Glomerular visceral epithelial cell (primary cell): Measurements from ENCODE around the gene SLC30A3.
"Not testable (repeated sequence)": the region's sequence is repeated elsewhere in the genome, so short reads cannot be mapped to it uniquely, and the experiment has no call there.

Experiments
- DNase-seq: peaks from one replicate; pipeline ENCODE4 v3.0.0-alpha.2; 2016; ENCODE audit errors: extremely low spot score

The SLC30A3 gene, protein sequence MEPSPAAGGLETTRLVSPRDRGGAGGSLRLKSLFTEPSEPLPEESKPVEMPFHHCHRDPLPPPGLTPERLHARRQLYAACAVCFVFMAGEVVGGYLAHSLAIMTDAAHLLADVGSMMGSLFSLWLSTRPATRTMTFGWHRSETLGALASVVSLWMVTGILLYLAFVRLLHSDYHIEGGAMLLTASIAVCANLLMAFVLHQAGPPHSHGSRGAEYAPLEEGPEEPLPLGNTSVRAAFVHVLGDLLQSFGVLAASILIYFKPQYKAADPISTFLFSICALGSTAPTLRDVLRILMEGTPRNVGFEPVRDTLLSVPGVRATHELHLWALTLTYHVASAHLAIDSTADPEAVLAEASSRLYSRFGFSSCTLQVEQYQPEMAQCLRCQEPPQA

GRCh38 chr2:27262379-27263286, at the start of gene SLC30A3:
Gene SLC30A3 (minus strand): TSS chr2:27263047. CDS start chr2:27262906, 141 bp downstream.
- peak; percentile 33 for DNase-seq

GRCh38 chr2:27312152-27312551, 49.3 kb upstream of the SLC30A3 start:
- no peak for DNase-seq

GRCh38 chr2:27309651-27310050, 46.8 kb upstream of the SLC30A3 start:
- no peak for DNase-seq

- DNase-seq, result no peak
Observed at GRCh38 chr2:27308359-27308881, 45.6 kb upstream of the SLC30A3 start, which contains the start of gene UCN. Gene UCN (minus strand): TSS chr2:27308445. CDS start chr2:27307895, 550 bp downstream.

DNA sequence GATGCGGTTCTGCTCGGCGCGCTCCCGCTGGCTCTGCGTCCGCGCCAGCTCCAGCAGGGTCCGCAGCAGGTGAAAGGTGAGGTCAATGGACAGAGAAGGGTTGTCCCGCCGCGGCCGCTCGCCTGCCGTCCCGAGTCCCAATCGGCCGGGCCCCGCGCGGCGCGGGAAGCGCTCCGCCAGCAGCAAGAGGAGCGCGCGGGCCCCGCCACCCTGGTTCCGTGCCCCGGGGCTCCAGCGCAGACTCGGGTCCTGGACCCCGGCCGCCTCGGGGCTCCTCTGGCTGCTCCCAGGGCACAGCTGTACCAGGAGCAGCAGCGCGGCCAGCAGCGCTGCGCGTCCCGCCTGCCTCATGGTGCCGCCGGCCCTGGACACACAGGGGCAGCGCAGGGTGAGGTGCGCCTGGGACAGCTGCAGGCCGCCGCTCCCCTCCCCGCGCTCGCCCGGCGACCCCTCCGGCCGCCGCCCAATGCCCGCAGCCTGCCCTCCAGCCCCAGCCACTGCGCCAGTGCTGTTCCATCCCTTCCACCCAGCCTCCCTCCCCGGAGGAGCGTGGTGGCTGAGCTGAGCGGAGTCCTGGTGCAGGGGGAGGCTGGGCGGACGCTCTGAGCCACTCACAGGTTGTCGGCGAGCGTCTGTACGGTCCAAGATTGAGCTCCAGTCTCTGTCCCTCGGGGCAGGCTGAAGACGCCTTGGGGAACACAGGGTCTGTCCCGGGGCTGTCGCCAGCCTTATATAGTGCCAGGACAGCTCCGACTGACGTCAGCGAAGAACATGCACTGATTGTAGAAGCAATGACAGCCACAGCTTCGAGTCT, 44.9 kb upstream of the SLC30A3 start:
- no peak for DNase-seq

GRCh38 chr2:27307287-27307544, 44.4 kb upstream of the SLC30A3 start:
- no peak for DNase-seq

GRCh38 chr2:27306573-27307286, 43.9 kb upstream of the SLC30A3 start:
- no peak for DNase-seq

DNA sequence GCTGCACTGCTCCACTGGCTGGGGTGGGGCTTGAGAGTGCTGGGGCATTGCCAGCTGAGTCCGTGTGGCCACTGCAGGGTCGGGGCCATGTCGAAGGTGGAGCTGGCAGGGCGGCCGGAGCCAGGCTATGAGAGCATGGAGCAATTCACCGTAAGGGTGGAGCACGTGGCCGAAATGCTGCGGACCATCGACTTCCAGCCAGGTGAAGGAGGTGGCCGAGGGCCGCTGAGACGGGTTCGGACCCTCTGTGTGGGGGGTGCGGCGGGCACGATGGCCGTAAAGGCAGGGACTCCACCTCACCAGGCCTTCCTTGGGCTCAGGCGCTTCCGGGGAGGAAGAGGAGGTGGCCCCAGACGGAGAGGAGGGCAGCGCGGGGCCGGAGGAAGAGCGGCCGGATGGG, 43.3 kb upstream of the SLC30A3 start:
- no peak for DNase-seq

GRCh38 chr2:27305516-27305915, 42.7 kb upstream of the SLC30A3 start:
- no peak for DNase-seq

- no peak for DNase-seq
Observed at GRCh38 chr2:27304488-27305240, 41.8 kb upstream of the SLC30A3 start.

DNA sequence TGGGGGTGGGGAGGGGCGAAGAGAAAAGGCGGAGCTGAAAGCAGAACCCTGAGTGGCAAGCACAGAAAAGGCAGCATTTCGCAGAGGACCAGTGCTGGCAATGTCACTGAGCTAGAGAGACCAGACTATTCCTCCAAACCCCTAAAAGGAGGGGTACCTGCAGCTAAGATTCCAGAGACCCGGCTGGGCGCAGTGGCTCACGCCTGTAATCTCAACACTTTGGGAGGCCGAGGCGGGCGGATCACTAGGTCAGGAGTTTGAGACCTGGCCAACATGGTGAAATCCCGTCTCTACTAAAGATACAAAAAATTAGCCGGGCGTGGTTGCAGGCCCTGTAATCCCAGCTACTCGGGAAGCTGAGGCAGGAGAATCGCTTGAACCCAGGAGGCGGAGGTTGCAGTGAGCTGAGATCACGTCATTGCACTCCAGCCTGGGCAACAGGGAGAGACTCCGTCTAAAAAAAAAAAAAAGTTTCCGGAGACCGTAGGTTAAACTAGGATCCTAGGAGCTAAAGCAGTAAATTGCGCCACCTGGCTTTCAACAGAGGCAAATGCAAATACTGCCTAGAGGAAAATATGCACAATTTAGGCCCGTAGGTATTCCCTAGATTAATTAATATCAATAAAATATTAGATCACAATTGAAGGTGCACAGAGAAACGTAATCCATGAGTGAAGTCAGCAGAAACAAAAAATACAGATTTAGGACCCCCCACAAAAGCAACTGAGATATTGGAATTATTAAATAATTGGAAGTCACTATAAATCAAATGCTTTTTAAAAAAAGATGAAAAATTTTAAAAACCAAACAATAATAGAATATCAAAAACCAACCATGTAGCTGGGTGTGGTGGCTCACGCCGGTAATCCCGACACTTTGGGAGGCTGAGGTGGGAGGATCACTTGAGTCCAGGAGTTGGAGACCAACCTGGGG, 40.5 kb upstream of the SLC30A3 start:
- peak; percentile 54 for DNase-seq

DNA sequence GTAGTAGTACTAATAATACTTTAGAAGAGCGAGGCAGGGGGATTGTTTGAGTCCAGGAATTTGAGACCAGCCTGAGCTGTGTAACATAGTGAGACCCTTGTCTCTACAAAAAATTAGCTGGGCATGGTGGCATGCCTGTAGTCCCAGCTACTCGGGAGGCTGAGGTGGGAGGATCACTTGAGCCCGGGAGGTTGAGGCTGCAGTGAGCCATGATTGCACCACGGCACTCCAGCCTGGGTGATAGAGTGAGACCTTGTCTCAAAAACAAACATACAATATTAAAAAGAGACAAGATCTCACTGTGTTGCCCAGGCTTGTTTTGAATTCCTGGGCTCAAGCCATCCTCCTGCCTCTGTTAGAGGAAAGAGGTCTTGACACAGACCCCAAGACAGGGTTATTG, 37.8 kb upstream of the SLC30A3 start:
- not testable (repeated sequence) for DNase-seq

GRCh38 chr2:27298391-27299080, 35.7 kb upstream of the SLC30A3 start:
- DNase-seq, result no peak

DNA sequence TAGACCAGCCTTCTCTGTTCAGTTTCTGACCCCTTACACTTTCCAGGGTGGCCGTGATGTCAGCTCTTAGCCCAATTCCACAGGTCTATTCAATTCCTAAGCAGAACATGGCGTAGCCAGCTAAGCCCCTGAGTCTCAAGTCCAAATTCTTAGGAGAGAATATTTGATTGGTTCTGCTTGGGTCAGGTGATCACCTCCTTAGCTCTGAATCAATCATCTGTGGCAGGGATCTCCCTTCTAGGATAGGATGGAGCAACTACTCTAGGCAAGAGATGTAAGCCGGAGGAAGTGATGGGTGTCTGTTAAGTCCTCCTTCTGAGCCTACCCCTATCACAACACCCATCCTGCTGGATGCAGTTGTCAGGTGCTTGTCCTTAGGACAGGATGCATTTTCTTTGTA, 34.3 kb upstream of the SLC30A3 start:
- no peak for DNase-seq

DNA sequence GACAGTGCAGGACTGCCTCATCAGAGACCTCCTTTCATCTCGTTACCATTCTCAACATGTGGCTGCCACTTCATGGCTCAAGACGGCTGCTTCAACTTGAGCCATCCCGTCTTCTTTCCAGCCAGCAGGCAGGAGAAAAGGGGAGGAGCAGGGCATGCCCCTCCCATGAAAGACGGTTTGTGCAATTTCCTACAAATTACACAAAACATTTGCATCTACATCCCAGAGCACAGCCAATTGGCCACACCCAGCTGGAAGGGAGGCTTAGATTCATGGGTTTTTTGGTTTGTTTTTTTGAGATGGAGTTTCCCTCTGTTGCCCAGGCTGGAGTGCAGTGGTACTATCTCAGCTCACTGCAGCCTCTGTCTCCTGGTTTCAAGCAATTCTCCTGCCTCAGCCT, 33.6 kb upstream of the SLC30A3 start:
- DNase-seq, result no peak

DNA sequence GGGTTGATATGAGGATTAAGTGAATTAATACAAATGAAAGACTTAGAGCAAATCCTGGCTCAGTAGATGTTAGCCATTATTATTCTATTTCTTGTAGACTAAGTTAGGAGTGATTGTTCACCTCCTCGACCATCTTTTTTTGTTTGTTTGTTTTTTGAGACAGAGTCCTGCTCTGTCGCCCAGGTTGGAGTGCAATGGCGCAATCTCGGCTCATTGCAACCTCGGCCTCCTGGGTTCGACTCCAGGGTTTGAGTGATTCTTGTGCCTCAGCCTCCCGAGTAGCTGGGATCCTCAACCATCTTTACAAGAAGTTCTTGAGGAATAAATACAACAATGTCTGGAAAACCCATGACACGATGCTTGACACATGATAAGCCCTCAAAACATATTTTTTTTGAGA, 32.1 kb upstream of the SLC30A3 start:
- DNase-seq, result no peak

GRCh38 chr2:27291865-27292264, 29.0 kb upstream of the SLC30A3 start:
- DNase-seq, result no peak

DNA sequence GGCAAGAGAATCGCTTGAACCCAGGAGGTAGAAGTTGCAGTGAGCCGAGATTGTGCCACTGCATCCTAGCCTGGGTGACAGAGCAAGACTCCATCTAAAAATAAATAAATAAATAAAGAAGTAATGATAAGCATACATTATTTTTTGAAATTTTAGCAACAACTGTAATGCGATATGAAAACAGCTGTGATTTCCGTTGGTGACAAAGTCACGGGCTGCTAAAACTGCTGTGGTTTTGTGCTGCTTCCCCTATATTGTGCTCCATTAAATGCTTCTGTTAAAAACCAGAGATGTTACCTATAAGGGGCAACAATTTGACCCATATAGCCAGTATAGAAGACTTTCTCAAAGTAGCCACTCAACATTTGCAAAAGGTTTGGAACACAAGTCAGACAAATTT, 27.7 kb upstream of the SLC30A3 start:
- DNase-seq, result no peak

- DNase-seq, result no peak
Observed at GRCh38 chr2:27288610-27289009, 25.8 kb upstream of the SLC30A3 start.
